Measurements from ENCODE around the gene SCG3.
"Not testable (repeated sequence)": the region's sequence is repeated elsewhere in the genome, so short reads cannot be mapped to it uniquely, and the experiment has no call there.

SCG3 gene

DNA sequence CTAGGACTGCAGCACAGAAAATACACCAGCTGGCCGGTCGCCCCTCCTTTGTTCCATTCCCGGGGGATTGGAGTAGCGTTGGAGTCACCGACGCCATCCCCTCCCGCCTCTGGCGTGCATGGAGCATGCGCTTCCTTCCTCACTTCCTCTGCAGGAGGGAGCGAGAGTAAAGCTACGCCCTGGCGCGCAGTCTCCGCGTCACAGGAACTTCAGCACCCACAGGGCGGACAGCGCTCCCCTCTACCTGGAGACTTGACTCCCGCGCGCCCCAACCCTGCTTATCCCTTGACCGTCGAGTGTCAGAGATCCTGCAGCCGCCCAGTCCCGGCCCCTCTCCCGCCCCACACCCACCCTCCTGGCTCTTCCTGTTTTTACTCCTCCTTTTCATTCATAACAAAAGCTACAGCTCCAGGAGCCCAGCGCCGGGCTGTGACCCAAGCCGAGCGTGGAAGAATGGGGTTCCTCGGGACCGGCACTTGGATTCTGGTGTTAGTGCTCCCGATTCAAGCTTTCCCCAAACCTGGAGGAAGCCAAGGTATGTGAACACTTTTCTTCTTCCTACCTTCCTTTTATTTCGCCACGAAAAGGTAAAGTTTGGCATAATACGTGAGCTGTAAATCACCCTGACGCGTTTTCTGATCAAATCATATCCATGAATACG lies at the start of gene SCG3:
Gene SCG3, plus strand, starts transcription at position 201 of the 661 bp plus-strand sequence. Its CDS starts 253 bp downstream, at position 454.
- peak; percentile 65 for DNase-seq

- no peak for DNase-seq
Observed at GRCh38 chr15:51634591-51635198, 46.6 kb upstream of the SCG3 start.

DNA sequence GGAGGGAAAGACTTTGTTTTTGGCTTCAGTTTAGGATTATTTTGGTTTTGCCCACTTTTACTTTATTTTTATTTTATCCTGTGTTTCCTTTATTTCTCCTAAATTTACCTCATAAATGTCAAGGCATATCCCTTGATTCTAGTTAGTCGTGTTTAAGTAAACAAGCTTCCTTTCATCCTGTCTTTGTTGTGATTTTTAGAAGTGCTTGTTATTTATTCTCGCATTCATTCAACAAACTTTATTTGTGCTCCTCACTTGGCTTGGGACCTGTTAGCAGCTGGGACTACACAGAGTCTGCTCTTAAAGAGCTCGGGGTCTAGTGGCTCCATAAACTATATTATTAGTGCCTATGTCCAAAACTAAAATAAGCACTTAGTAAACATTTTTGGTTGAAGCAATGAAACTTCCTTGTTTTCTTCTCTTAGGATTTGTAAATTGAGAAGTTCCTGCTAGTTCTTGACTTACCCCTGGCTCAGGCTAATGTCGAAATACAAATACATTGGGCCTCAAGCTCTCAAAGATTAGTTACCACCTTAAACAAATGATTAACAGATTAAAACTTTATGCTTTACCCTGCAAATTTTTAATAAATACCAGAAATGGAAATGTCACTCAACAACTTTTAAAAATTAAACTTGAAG lies 39.7 kb upstream of the SCG3 start:
- no peak for DNase-seq

DNA sequence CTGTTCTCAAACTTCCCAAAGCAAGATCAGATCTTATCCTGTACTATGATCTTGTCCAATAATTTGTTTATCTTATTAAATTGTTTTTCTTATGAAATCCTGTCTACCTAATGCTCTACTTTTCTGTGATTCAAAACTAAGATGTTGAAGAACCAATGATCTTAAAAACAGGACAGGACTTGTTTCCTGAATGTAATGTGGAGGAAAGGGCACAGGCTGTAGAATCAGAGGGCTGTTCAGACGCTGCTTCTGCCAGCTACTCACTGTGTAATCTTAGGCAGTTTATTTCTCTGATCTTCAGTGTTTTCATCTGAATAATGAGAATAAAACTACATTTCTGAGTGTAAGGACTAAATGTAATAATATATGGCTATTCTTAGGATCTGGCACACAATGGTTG lies 38.6 kb upstream of the SCG3 start:
- no peak for DNase-seq

GRCh38 chr15:51647128-51647562 lies 34.2 kb upstream of the SCG3 start:
- peak; percentile 98 for DNase-seq

DNA sequence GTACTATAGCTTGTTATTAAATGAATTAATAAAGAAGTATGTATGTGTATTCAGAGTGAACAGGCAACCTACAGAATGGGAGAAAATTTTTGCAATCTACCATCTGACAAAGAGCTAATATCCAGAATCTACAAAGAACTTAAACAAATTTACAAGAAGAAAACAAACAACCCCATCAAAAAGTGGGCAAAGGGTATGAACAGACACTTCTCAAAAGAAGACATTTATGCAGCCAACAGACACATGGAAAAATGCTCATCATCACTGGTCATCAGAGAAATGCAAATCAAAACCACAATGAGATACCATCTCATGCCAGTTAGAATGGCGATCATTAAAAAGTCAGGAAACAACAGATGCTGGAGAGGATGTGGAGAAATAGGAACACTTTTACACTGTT lies 33.2 kb upstream of the SCG3 start:
- DNase-seq, result not testable (repeated sequence)

- DNase-seq, result not testable (repeated sequence)
Observed at GRCh38 chr15:51648643-51649042, 32.7 kb upstream of the SCG3 start.

DNA sequence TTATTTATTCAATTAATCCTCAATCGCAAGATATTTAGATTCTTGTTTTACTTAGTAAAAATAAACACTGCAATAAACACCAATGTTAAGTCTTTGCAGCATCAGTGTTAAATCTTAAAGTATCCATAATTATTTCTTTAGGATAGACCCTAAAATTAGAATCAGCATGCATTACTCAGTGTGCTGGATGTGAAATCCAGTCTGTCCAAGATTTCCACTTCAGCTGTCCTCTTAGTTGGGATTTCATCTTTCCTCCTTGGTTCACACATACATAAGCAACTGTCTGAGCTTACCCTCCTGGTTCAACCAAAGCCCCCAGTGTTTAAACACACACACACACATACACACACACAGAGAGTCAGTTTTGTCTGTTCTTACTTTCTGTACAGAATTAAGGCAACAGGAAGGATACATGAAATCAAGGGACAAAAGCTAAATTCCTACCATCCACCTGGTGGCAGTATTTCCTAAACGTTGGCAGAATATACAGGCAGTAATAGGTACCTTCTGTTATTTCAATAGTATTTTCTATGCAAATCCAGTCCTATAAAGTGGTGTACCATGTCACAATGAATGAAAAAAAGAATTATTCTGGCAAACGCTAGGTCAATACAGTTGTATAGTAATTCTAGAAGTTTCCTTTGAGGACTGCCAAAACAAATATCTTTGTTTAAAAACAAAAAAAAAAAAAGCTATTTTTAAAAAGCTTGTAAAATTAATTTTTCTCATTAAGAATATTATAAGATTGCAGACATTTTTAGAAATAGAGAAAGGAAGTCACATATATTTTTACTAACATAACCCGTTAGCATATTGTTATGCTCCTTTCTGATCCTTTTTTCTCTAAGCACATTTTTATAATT lies 31.4 kb upstream of the SCG3 start:
- peak; percentile 81 for DNase-seq

- DNase-seq, result no peak
Observed at GRCh38 chr15:51652084-51652668, 29.1 kb upstream of the SCG3 start.

DNA sequence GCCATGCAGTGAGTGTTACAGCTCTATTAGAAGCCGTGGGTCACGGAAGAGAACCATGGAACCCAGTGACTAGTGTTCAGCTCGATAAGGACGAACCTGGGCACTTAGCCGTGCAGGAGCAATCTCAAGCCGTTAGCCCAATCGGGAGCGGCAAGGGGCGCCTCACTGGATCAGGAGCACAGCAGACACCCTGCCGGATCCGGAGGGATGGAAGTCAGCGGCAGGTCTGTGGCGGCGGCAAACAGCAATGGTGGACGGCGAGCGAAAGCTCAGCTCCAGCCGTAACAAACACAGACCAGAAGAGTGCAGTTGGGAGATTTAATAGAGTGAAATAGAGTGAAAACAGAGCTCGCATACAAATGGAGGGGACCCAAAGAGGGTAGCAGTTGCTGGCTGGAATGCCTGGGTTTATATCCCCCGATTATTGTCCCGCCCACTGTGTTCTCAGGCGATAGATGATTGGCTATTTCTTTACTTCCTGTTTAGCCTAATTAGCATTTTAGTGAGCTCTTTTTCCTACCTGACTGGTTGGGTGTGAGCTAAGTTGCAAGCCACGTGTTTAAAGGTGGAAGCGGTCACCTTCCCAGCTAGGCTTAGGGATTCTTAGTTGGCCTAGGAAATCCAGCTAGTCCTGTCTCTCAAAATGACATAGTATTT lies 25.8 kb upstream of the SCG3 start:
- DNase-seq, result not testable (repeated sequence)

DNA sequence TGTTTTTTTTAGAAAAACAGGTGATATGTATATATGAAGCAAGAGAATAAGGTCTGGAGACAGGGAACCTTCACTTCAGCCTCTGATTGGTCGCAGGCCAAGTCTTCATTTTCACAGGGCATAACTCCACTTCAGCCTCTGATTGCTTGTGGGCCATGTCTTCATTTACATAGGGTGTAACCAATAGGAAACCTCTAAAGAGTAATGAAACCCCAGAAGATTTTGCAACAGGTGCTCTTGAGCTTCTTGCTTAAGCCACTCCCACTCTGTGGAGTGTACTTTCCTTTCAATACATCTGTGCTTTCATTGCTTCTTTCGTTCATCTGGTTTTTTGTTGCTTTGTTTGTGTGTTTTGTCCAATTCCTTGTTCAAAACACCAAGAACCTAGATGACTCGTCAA lies 22.6 kb upstream of the SCG3 start:
- DNase-seq, result no peak

DNA sequence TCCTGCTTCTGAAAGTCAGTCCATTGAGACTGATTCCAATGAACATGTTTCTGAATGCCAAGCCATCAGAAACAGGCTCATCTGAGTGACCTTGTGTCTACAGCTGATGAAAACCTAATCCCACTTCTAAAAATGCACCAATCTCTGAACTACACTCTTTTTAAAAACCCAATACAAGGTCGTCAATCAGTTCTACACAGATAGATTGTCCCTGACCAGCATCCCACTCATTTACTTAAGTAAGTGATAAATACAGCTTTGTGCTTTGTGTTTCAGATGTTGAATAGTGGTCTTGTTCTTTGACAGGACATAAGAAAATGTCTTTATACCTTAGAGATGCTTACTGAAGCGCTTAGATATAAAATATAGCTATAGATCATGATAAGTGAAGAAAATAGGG lies 20.2 kb upstream of the SCG3 start:
- no peak for DNase-seq

DNA sequence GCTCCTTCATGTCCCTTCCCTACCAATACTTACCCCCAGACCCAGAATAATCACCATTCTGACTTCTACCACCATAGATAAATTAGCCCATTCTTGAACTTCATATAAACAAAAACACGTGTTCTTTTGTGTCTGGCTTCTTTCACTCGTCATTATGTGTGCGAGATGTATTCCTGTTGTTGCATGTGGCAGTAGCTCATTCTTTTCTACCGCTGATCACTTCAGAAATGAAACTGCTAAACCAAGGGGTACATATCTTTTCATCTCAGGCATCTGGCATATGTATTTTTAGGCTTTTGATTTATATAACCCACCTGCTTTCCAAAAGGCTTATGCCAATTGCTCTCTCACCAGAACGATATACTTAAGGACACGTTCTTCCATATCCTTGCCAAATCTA lies 13.8 kb upstream of the SCG3 start:
- DNase-seq, result no peak

GRCh38 chr15:51668446-51668845 lies 12.9 kb upstream of the SCG3 start:
- peak; percentile 36 for DNase-seq

- DNase-seq, result no peak
Observed at GRCh38 chr15:51669381-51669780, 11.9 kb upstream of the SCG3 start.

DNA sequence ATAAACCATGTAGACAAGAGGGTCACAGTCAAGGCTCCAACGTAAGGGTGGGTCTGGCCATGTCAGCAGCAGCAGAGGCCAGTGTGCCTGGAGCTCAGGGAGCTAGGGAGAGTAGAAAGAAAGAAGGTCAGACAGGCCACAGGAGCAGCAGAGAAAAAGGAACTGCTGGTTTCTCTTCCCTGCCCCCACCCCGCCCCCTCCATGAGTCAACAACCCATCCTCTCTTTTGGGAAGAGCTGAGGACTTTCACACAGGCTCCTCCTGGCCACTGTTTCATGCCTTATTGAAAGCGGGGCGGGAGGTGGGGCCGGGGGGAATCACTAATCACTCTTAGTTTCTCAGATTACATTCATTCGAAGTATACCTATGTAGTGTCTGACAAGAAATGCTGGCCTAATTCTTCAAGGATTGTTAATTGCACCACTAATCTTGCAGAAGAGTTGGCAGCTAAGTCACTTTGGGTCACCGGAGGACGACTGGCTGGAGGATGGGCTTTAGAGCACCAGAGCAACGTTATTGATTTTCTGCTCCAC lies 9.1 kb upstream of the SCG3 start:
- DNase-seq, result no peak

DNA sequence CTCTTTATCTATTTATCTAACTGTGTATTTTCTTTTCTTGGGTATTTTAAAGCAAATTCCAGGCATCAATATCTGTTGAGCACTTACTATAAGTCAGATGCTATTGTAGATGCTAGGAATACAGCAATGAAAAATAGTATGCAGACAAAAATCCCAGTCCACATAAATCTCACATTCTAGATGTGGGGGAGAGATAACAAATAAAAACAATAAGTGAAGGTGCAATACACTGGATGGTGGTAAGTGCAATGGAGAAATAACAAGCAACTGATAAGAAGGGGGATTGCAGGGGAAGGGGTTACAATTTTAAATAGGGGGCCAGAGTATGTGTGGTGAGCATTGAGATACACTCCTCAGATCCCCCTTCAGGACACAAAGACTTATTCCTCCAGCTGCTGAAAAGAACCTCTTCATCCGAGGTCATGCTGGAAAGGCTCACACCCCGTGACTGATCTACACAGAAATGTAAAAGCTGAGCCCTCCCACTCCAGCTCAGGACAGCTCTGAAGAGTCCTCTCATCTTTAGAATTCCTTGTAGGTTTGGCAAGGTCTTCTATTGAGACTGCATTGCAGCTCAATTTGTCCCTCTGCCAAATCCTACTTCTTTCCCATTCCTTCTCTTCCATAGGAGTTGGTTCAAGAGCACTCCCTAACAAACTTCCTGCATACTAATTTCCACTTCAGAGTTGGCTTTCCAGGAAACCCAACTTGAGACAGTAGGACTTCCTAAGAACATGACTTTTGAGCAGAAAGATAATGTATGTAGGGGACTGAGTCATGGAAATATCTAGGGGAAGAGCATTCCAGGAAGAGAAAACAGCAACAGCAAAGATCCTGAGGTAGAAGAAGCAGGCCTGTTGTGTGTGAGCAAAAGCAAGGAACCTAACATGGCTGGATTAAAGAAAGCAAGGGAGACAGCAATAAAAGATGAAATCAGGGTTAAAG lies 8.1 kb upstream of the SCG3 start:
- DNase-seq, result no peak

DNA sequence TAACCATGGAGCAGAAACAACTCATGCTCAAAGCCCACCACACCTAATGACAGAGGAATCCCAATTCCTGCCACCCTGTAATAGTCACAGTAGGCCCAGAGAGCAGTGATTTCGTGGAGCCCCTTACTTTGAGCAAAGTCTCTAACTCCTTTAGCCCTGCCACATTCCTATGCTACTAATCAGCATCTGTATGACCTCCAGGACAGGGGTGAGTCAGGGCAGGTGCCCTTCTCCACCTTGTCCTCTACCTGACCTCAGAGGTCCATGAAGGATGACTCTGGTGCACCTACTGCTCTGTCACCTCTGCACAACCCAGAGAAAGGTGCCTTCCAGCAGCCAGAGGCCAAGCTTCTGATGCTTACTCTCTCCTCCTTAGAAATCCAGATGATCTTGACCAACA lies 6.1 kb upstream of the SCG3 start:
- no peak for DNase-seq

GRCh38 chr15:51677021-51677420 lies 4.3 kb upstream of the SCG3 start:
- DNase-seq, result no peak

GRCh38 chr15:51677452-51677851 lies 3.9 kb upstream of the SCG3 start:
- no peak for DNase-seq

DNA sequence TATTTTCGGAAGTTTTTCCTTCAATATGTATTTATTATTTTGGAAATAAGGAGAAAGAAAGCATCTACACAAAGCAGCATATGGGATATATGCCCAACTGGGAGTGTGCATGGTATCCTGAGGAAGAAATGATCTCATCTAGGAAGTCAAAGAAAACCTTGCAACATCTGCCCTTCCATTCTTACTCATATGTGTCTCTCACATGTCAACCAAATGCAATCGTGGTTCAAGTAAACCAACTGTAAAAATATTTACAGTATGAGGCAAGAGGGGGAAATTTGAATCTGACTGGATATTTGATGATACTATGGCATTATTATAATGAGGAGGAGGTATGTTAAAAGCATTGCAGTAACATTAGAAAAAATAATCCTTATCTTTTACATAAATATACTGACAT lies 3.2 kb upstream of the SCG3 start:
- no peak for DNase-seq

Measured in NCI-H524 treated with DMSO at 0.1 percent for 48 hours (cell line).